WTC11 (cell line): ENCODE results near the gene NLRP3. TPM values are rescaled to one million over a fixed set of nuclear protein-coding genes. Genes with fewer than 3 reads are reported as not detected.

Source experiments
- ATAC-seq: fragments of 200-7000 bp; cut with Tn5 transposase; 2 replicates; pipeline ENCODE4 v1.10.0; 2021; ENCODE audit warnings: mild to moderate bottlenecking, moderate library complexity
- CTCF ChIA-PET: fragments of 300-600 bp; sonication (Branson Sonifier 250); formaldehyde crosslinking; loops from one replicate; lab custom pipeline; 2021; ENCODE audit warnings: antibody characterized with exemption; lab: Charles Lee
- POLR2A ChIA-PET: fragments of 350-600 bp; sonication (Branson Sonifier 250); formaldehyde crosslinking; loops from one replicate; lab custom pipeline; 2021; ENCODE audit warnings: antibody characterized with exemption; lab: Charles Lee
- DNase-seq: peaks from one replicate; pipeline ENCODE4 v3.0.0; 2021; ENCODE audit warnings: low spot score
- H3K27ac Mint-ChIP-seq: 2 replicates; pipeline ENCODE4 v1.8.0; 2021; ENCODE audit warnings: mixed read lengths
- H3K27me3 Mint-ChIP-seq: 2 replicates; pipeline ENCODE4 v1.8.0; 2021; ENCODE audit warnings: low read depth, mild to moderate bottlenecking, moderate library complexity, mixed read lengths
- H3K36me3 Mint-ChIP-seq: 2 replicates; pipeline ENCODE4 v1.8.0; 2021; ENCODE audit warnings: mixed read lengths
- H3K4me1 Mint-ChIP-seq: 2 replicates; pipeline ENCODE4 v1.8.0; 2022; ENCODE audit warnings: mixed read lengths
- H3K4me3 Mint-ChIP-seq: 2 replicates; pipeline ENCODE4 v1.8.0; 2021; ENCODE audit warnings: mild to moderate bottlenecking, moderate library complexity, mixed read lengths
- H3K9me3 Mint-ChIP-seq: 2 replicates; pipeline ENCODE4 v1.8.0; 2021; ENCODE audit warnings: mixed read lengths
- CBFB ChIP-seq: sonication (generic); formaldehyde crosslinking; IDR thresholded peaks from 2 replicates; pipeline ENCODE4 v1.8.1; 2022; ENCODE audit warnings: mild to moderate bottlenecking, low read depth, missing genetic modification reagents
- CTCF ChIP-seq: fragments of 200-600 bp; IDR thresholded peaks from 2 replicates; pipeline ENCODE4 v1.8.0; 2022; ENCODE audit warnings: antibody characterized with exemption
- JAZF1 ChIP-seq: fragments of 250-450 bp; sonication (Bioruptor Pico); IDR thresholded peaks from 2 replicates; pipeline ENCODE4 v1.9.0; 2021; ENCODE audit warnings: moderate library complexity, mild to moderate bottlenecking, inconsistent platforms
- JUN ChIP-seq: sonication (generic); formaldehyde crosslinking; IDR thresholded peaks from 2 replicates; pipeline ENCODE4 v1.8.0; 2023; ENCODE audit warnings: mild to moderate bottlenecking, missing genetic modification reagents
- PRRX2 ChIP-seq: fragments of 250-450 bp; sonication (Bioruptor Pico); IDR thresholded peaks from 2 replicates; pipeline ENCODE4 v1.8.0; 2021; ENCODE audit warnings: mild to moderate bottlenecking
- RORB ChIP-seq: fragments of 250-450 bp; sonication (Bioruptor Pico); IDR thresholded peaks from 2 replicates; pipeline ENCODE4 v1.9.0; 2021; ENCODE audit warnings: mild to moderate bottlenecking
- SP1 ChIP-seq: sonication (generic); formaldehyde crosslinking; conservative IDR thresholded peaks from 2 replicates; pipeline ENCODE4 v1.8.1; 2022; ENCODE audit warnings: missing genetic modification reagents
- TEAD1 ChIP-seq: sonication (generic); formaldehyde crosslinking; IDR thresholded peaks from 2 replicates; pipeline ENCODE4 v1.8.0; 2022; ENCODE audit warnings: mild to moderate bottlenecking, missing genetic modification reagents
- ZBTB21 ChIP-seq: sonication (generic); formaldehyde crosslinking; IDR thresholded peaks from 2 replicates; pipeline ENCODE4 v1.8.1; 2023; ENCODE audit warnings: mild to moderate bottlenecking, missing genetic modification reagents, borderline replicate concordance
- ZNF317 ChIP-seq: sonication (generic); formaldehyde crosslinking; IDR thresholded peaks from 2 replicates; pipeline ENCODE4 v1.8.1; 2023; ENCODE audit warnings: low read depth, mild to moderate bottlenecking, moderate library complexity, missing genetic modification reagents, borderline replicate concordance
- ZNF396 ChIP-seq: fragments of 250-450 bp; sonication (Bioruptor Pico); IDR thresholded peaks from 2 replicates; pipeline ENCODE4 v1.8.0; 2021; ENCODE audit warnings: mild to moderate bottlenecking, moderate library complexity, borderline replicate concordance
- ZNF425 ChIP-seq: fragments of 250-450 bp; sonication (Bioruptor Pico); conservative IDR thresholded peaks from 2 replicates; pipeline ENCODE4 v1.9.0; 2021; ENCODE audit warnings: mild to moderate bottlenecking
- total RNA-seq: library from RNA; stranded (reverse); gene quantifications from 3 replicates; pipeline ENCODE4 v1.2.3, GENCODE V29; 2021
- TF ChIP-seq, protein P1 (sequence below): sonication (generic); formaldehyde crosslinking; conservative IDR thresholded peaks from 2 replicates; pipeline ENCODE4 v1.8.1; 2023; ENCODE audit warnings: mild to moderate bottlenecking, low read depth, missing genetic modification reagents, moderate library complexity
- TF ChIP-seq, protein P2 (sequence below): sonication (generic); formaldehyde crosslinking; IDR thresholded peaks from 2 replicates; pipeline ENCODE4 v1.8.0; 2022; ENCODE audit warnings: mild to moderate bottlenecking, missing genetic modification reagents
- TF ChIP-seq, protein P3 (sequence below): sonication (generic); formaldehyde crosslinking; IDR thresholded peaks from 2 replicates; pipeline ENCODE4 v1.8.1; 2022; ENCODE audit warnings: low read depth, missing genetic modification reagents, borderline replicate concordance

The NLRP3 gene
- total RNA-seq, 1 experiment from 2014 or later, result 0.11 TPM

DNA sequence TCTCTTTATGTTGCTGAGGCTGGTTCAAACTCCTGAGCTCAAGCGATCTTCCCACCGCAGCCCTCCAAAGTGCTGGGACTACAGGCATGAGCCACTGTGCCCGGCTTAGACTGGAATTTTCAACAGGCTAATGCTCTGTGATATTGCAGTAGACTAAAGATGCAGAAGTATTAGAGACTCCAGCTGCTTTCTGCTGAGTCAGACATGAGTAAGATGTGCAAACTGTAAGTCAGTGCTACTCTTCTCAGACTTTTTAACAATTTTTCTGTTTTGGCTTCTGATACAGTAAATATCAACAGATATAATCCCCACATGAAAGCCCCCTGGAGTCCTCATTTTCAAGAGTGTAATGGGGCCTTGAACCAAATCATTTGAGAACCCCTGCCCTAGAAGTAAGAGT is 29.3 kb upstream of the NLRP3 start:
- POLR2A ChIA-PET, result no interaction called here
- TF ChIP-seq, protein P1, sequence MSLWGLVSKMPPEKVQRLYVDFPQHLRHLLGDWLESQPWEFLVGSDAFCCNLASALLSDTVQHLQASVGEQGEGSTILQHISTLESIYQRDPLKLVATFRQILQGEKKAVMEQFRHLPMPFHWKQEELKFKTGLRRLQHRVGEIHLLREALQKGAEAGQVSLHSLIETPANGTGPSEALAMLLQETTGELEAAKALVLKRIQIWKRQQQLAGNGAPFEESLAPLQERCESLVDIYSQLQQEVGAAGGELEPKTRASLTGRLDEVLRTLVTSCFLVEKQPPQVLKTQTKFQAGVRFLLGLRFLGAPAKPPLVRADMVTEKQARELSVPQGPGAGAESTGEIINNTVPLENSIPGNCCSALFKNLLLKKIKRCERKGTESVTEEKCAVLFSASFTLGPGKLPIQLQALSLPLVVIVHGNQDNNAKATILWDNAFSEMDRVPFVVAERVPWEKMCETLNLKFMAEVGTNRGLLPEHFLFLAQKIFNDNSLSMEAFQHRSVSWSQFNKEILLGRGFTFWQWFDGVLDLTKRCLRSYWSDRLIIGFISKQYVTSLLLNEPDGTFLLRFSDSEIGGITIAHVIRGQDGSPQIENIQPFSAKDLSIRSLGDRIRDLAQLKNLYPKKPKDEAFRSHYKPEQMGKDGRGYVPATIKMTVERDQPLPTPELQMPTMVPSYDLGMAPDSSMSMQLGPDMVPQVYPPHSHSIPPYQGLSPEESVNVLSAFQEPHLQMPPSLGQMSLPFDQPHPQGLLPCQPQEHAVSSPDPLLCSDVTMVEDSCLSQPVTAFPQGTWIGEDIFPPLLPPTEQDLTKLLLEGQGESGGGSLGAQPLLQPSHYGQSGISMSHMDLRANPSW, result no peak
- TF ChIP-seq ZNF425 (CRISPR knock-in tag), result no peak
- no peak for TF ChIP-seq SP1 (CRISPR knock-in tag)
- no peak for TF ChIP-seq ZNF317
- TF ChIP-seq ZNF396 (CRISPR knock-in tag), result no peak
- TF ChIP-seq, protein P2, sequence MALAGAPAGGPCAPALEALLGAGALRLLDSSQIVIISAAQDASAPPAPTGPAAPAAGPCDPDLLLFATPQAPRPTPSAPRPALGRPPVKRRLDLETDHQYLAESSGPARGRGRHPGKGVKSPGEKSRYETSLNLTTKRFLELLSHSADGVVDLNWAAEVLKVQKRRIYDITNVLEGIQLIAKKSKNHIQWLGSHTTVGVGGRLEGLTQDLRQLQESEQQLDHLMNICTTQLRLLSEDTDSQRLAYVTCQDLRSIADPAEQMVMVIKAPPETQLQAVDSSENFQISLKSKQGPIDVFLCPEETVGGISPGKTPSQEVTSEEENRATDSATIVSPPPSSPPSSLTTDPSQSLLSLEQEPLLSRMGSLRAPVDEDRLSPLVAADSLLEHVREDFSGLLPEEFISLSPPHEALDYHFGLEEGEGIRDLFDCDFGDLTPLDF, result no peak
- no peak for TF ChIP-seq JUN (CRISPR knock-in tag)
- TF ChIP-seq, all 79 proteins: peak for 0
- no peak for DNase-seq
- ATAC-seq, result no peak
- CTCF ChIA-PET, result interaction anchor here (1.7 to 2.4 kb wide), 3 partner anchors 10 to 268 kb away, joined by 4 to 21 read pairs (median 7); no protein-coding TSS in a partner anchor
- Mint-ChIP-seq H3K27ac (no peak overlapping the region), H3K4me3 (no peak overlapping the region), H3K27me3 (peaks cover 27% of the 10 kb centered on the region), H3K9me3 (peaks cover 28% of the 10 kb centered on the region), H3K4me1 (peaks cover 23% of the 10 kb centered on the region), H3K36me3 (peaks cover 30% of the 10 kb centered on the region)

DNA sequence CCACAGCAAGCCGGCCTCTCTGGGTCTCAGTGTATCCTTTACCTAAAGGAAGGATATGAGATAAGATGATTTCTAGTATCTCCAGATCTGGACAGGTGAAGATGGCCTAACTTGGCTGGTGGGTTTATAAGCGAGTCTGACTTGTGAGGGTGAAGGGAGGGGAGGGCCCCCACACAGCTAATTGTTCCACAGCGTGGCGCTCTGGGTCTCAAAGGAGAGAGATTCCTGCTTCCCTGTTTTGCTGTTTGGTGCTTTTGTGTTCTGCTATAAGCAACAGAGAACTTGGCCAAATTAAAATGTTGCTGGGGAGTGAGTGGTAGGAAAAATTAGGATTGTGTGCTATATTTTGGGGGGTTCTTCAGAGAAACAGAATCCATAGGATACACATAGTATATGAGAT is 28.9 kb upstream of the NLRP3 start:
- Mint-ChIP-seq H3K27me3 (peaks cover 27% of the 10 kb centered on the region), H3K27ac (no peak overlapping the region; the same call in 1 of the 2 replicates), H3K36me3 (peaks cover 30% of the 10 kb centered on the region), H3K4me1 (peaks cover 23% of the 10 kb centered on the region), H3K9me3 (peaks cover 28% of the 10 kb centered on the region), H3K4me3 (no peak overlapping the region)
- POLR2A ChIA-PET, result no interaction called here
- no peak for TF ChIP-seq CBFB (CRISPR knock-in tag)
- TF ChIP-seq RORB (CRISPR knock-in tag), result no peak
- no peak for TF ChIP-seq JAZF1 (CRISPR knock-in tag)
- no peak for TF ChIP-seq TEAD1 (CRISPR knock-in tag)
- TF ChIP-seq ZNF425 (CRISPR knock-in tag), result no peak
- TF ChIP-seq ZBTB21 (CRISPR knock-in tag), result no peak
- TF ChIP-seq, protein P3, sequence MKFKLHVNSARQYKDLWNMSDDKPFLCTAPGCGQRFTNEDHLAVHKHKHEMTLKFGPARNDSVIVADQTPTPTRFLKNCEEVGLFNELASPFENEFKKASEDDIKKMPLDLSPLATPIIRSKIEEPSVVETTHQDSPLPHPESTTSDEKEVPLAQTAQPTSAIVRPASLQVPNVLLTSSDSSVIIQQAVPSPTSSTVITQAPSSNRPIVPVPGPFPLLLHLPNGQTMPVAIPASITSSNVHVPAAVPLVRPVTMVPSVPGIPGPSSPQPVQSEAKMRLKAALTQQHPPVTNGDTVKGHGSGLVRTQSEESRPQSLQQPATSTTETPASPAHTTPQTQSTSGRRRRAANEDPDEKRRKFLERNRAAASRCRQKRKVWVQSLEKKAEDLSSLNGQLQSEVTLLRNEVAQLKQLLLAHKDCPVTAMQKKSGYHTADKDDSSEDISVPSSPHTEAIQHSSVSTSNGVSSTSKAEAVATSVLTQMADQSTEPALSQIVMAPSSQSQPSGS (CRISPR knock-in tag), result no peak
- no peak for TF ChIP-seq CTCF
- no peak for TF ChIP-seq PRRX2 (CRISPR knock-in tag)
- CTCF ChIA-PET, result interaction anchor here (1.3 to 2.4 kb wide), 4 partner anchors 10 to 268 kb away, joined by 3 to 21 read pairs (median 6); no protein-coding TSS in a partner anchor
- DNase-seq, result no peak
- ATAC-seq, result 0 out of 2 replicates have a peak, but pooled peaks have one; percentile 4
